ENCODE measurements around the gene PTPRN2.
"Not testable (repeated sequence)": the region's sequence is repeated elsewhere in the genome, so short reads cannot be mapped to it uniquely, and the experiment has no call there.

PTPRN2 gene

DNA sequence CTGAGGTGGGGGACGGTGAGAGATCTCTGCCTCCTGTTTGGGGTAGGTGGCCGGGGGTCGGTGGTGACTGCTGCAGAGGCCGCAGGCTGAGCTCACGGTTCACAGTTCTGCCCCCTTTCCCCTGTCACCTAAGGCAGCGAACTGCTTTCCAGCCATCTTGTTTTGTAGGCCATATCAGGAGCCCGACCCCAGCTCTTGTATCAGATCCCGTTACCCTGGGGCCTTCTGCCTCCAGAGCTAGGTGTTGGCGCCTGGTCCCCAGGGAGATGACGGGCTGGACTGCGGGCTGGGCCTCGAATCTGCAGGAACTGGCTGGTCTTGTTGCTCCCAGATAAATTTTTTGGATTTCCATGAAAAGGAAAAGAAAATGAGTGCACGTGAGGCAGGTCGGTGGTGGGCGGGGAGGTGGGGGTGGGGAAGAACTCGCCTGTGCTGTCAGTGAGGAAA is 1067.8 kb downstream of the PTPRN2 start:
- DNase-seq: no peak

GRCh38 chr7:157519246-157519645 is 1068.4 kb downstream of the PTPRN2 start:
- DNase-seq: no peak

GRCh38 chr7:157518514-157519175 is 1069.0 kb downstream of the PTPRN2 start:
- no peak for DNase-seq

GRCh38 chr7:157517782-157518513 is 1069.7 kb downstream of the PTPRN2 start:
- DNase-seq: no peak

DNA sequence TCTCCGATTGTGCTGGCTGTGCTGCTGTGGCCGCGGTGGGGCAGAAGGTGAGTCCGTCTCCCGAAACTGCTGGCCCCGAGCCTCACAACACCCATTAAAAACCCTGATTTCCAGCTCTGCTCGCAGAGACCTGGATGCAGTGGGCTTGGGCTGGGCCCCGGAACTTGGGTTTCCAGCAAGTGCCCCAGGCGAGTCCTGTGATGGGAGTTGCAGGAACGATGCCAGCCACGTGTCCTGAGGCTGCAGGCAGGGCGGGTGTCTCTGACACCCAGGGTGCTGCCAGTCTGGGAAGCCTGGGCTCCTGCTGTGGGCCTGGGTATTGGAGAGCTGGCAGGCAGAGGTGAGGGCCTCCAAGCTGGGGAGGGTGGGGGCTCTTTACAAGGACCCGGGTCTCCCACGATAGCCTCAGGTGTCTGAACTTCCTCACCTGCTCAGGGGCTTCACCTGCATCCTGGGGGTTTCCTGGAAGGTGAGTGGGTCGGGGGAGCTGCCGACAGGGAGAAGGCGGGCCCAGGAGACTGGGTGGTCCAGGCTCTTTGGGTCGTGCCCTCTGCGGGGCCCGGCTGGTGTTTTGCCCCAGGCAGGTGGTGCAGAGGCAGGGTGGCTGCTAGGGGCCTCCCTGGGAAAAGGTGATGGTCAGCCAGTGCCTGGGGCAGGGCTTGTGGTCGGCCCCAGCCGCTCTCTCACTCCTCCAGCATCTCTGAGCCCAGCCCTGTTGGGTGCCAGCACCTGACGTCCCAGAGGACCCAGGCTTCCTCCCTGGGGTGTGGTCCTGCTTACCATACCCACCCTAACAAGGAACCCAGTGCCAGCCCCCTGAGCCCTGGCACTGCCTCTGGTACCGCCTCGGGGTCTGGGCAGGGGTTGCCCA is 1070.5 kb downstream of the PTPRN2 start:
- DNase-seq: no peak

DNA sequence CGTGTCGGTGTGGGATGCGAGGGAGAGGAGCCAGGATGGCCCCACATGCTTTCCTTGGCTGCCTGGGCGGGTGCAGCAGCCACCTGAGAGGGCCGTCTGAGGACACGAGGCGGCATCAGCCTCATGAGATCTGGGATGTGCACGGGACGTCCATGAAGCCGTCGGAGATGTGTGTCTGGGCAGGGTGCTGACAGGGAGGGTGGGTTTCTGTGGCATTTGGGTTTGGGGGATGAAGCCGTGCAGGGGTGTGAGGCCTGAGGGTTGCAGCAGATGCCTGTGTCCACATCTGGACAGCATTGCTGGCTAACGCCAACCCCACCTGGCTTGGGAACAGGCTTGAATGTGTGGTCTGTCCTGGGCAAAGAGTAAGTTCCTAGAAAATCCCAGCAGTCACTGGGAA is 1071.3 kb downstream of the PTPRN2 start:
- no peak for DNase-seq

- DNase-seq: no peak
These were observed 1072.1 kb downstream of the PTPRN2 start for GRCh38 chr7:157515342-157516041.

DNA sequence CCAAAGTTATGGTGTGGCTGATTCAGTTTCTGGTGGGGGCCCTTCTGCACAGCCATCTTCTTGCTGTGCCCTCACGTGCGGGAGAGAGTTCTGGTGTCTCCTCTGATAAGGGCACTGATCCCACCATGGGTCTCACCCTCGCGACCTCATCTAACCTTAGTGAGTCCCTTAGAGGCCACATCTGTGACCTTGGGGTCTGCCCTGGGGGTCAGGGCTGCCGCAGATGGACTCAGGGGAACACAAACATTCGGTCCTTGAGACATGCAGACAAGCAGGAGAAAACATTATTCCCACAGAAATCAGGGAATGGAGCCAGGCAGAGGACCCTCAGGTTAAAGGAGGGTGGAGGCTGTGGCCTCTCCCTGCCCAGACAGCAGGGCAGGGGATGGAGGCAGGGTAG is 1072.9 kb downstream of the PTPRN2 start:
- DNase-seq: no peak

DNA sequence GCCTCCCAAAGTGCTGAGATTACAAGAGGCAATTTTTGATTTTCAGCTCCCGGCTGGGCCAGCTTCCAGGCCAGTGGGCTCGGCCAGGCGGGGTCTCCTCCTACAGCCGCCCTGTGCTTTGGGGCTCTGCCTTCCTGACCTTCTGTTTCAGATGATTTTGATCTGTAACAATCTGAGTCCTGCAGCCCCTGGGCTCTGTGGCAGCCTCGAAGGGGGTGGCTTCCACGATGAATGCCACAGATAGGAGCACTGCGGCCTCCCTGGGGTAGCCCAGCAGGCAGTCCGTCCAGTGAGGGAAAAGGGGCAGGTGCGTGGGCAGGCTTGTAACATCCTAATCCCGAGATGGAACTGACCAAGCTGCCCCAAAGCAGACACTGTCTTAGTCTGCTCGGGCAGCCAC is 1073.3 kb downstream of the PTPRN2 start:
- no peak for DNase-seq

GRCh38 chr7:157513682-157514081 is 1073.9 kb downstream of the PTPRN2 start:
- no peak for DNase-seq

DNA sequence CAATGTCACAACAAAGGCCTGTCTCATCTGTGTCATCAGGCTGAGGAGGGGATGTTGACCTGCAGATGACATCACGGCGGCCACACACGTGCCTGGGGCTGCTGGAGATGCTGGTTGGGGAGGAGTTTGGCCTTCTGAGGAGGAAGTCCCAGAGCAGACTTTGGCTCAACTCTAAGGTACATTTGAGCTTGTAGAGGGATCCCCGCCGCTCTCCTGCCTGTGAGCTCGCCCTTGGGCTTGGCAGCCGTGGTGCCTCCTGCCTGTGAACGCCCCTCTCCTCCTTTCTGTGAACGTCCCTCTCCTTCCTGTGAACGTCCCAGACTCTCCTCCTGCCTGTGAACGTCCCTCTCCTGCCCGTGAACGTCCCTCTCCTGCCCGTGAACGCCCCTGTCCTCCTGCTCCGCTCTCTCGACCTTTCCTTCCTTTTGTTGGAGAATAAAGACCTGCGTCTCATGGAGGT is 1074.4 kb downstream of the PTPRN2 start:
- DNase-seq: no peak

GRCh38 chr7:157509226-157509625 is 1078.4 kb downstream of the PTPRN2 start:
- DNase-seq: no peak

- no peak for DNase-seq
These were observed 1079.1 kb downstream of the PTPRN2 start for GRCh38 chr7:157508477-157508881.

GRCh38 chr7:157507987-157508386 is 1079.6 kb downstream of the PTPRN2 start:
- DNase-seq: no peak

DNA sequence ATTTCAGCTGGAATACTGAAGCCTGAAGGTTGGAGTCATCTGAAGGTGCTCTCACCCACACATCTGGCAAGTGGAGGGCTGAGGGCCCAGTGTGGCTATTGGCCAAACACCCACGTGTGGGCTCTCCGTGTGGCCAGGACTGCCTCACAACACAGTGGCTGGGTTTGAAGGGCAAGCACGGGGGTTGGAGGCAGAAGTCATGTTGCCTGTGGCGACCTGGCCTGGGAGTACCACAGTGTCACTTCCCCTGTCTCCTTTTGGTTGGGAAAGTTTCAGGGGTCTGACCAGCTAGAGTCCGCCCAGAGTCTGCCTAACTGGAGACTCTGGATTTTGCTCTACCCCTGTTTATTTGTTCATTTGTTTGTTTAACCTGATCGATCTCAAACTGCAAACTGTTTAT is 1081.4 kb downstream of the PTPRN2 start:
- DNase-seq: no peak

DNA sequence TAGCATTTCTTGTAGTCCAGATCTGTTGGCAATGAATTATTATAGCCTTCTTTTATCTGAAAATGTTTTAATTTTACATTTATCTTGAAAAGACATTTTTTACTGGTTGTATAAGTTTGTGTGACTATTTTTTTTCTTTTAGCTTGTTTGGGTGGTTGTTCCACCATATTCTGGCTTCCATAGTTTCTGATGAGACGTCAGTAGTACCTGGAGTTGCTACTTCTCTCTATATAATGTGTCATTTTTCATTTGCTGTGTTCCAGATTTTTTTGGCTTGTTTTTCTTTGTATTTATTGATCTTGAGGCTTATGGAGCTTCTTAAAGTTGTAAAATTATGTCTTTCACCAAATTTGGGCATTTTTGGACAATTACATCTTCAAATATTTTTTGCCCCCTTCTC is 1082.0 kb downstream of the PTPRN2 start:
- DNase-seq: no peak

DNA sequence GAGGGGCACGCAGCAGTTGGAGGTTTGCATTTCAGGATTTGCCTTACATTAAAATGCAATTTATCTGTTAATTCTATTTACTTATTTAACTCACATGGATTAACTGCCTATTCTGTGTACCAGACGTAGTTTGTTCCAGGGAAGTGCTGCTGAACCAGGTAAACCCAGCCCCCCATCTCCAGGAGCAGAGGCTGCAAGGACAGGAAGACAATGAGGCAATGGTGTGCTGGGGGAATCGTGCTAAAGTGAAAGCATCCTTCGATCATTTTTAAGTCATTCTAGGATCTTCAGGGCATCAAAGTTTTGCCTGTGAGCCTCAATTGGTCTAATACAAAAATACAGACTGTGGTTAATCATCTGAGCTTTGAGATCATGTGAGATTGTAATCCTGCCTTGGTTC is 1084.4 kb downstream of the PTPRN2 start:
- no peak for DNase-seq

- DNase-seq: no peak
These were observed 1084.9 kb downstream of the PTPRN2 start for GRCh38 chr7:157502701-157503111.

GRCh38 chr7:157501581-157501980 is 1086.0 kb downstream of the PTPRN2 start:
- no peak for DNase-seq

DNA sequence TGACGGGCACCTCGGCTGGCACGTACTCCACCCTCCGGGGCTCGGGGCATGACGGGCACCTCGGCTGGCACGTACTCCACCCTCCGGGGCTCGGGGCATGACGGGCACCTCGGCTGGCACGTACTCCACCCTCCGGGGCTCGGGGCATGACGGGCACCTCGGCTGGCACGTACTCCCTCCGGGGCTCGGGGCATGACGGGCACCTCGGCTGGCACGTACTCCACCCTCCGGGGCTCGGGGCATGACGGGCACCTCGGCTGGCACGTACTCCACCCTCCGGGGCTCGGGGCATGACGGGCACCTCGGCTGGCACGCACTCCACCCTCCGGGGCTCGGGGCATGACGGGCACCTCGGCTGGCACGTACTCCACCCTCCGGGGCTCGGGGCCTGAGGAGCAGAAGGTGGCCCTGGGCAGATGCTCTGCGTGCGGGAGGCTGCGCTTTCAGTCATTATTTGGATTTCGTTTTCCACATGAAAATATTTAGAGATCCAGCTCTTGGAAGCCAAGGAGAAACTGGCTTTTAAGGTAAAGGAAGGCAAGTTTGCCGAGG is 1086.6 kb downstream of the PTPRN2 start:
- DNase-seq: not testable (repeated sequence)

GRCh38 chr7:157500171-157500960 is 1087.3 kb downstream of the PTPRN2 start:
- no peak for DNase-seq

GRCh38 chr7:157499835-157500153 is 1087.8 kb downstream of the PTPRN2 start:
- DNase-seq: no peak

Measured in SIG-M5 (cell line).